ENCODE measurements around the gene ACTL10. TPM values are rescaled to one million over a fixed set of nuclear protein-coding genes. Genes with fewer than 3 reads are reported as not detected.

The ACTL10 gene
- polyA plus RNA-seq, 2 of the 4 experiments (the other 2 are of a cell fraction) = not detected

DNA sequence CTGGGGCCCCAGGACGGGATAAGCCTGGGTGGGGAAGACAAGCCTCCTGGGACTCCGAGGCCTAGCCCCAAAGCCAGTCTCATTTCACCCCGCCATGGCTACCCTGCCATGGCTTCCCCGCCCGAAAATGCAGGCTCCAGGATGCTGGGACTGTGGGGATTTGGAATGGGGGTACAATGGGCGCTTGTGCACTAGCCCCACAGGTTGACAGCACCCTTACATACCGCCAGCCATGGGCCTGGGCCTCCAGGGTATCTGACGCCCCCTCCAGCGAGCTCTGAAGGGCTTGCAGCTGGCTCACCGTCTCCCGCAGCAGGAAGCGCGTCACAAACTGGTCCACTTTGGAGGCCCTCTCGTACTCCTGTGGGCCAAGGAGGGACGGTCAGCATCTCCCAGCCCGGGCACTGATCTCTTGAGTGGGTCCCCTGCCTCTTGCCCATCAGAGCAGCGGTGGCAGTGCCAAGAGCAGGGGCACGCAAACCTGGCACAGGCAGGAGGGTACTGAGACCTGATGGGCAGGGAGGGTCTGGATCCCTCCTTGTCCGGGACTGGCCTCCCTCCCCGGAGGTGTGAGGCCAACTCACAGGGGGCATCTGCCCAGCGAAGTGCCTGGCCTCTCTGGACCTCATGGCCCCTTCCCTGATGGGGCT, 6.6 kb upstream of the ACTL10 start (continued):
- no peak for TF ChIP-seq ESRRA (IDR thresholded peaks at IDR 0.05; ENCODE audit: borderline replicate concordance, low read length)
- no peak for TF ChIP-seq CEBPB (IDR thresholded peaks at IDR 0.05)

DNA sequence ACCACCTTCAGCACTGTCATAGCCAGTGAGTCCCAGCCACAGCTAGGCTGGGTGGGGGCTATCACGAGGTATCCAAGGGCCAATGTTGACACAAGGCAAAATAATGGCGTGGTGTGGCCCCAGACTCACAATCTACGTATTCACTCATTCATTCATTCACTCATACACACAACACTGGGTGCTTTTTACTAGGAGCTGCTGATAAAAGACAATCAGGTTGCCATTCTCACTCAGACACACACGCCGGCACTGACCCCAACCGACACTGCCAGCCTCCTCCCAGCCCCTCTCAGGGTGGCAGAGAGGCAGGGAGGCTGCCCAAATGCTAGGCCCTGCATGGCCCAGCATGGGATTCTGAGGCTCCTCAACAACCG, 6.1 kb upstream of the ACTL10 start:
- H3K4me3 ChIP-seq = no peak overlapping the region
- H3K9me3 ChIP-seq = no peaks in the 10 kb centered on the region
- ChIA-PET CTCF (interaction anchor here (0.6 to 0.9 kb wide), 4 partner anchors 22 to 453 kb away, joined by 3 to 4 read pairs (median 3); no protein-coding TSS in a partner anchor), POLR2A (no interaction called here)
- ATAC-seq (no peak), DNase-seq (ENCODE audit: low read depth in 1 of 2, low spot score in 1 of 2) (no peak), FAIRE-seq (no peak)
- WGBS (ENCODE audit: missing lambda C conversion rate) = 86% methylated on average over 7 of the region's 7 CpGs
- no peak overlapping the region for H3K4me2 ChIP-seq
- no peak overlapping the region for H3K27ac ChIP-seq
- peaks cover 15% of the 10 kb centered on the region for H3K4me1 ChIP-seq
- TF ChIP-seq EP300 (IDR thresholded peaks at IDR 0.05) (no peak), RFX5 (IDR thresholded peaks at IDR 0.05) (no peak), RCOR1 (IDR thresholded peaks at IDR 0.05; ENCODE audit: low read depth, low read length) (no peak), ZC3H11A (IDR thresholded peaks at IDR 0.05) (no peak), POLR2A (IDR thresholded peaks at IDR 0.05; ENCODE audit: low read length) (no peak), CHD4 (IDR thresholded peaks at IDR 0.05; ENCODE audit: borderline replicate concordance) (no peak), JUN (IDR thresholded peaks at IDR 0.05) (no peak), SREBF2 (IDR thresholded peaks at IDR 0.05) (no peak), FOSB (CRISPR knock-in tag; IDR thresholded peaks at IDR 0.05) (no peak), TP53 (CRISPR knock-in tag; IDR thresholded peaks at IDR 0.05) (no peak), GATA3 (IDR thresholded peaks at IDR 0.05; ENCODE audit: borderline replicate concordance) (no peak), KDM5A (IDR thresholded peaks at IDR 0.05) (no peak), MYC (IDR thresholded peaks at IDR 0.05; ENCODE audit: borderline replicate concordance, low read length) (no peak), ZFP36 (IDR thresholded peaks at IDR 0.05; ENCODE audit: borderline replicate concordance, partially characterized antibody) (no peak)
- TF ChIP-seq, protein P1, sequence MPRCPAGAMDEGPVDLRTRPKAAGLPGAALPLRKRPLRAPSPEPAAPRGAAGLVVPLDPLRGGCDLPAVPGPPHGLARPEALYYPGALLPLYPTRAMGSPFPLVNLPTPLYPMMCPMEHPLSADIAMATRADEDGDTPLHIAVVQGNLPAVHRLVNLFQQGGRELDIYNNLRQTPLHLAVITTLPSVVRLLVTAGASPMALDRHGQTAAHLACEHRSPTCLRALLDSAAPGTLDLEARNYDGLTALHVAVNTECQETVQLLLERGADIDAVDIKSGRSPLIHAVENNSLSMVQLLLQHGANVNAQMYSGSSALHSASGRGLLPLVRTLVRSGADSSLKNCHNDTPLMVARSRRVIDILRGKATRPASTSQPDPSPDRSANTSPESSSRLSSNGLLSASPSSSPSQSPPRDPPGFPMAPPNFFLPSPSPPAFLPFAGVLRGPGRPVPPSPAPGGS (IDR thresholded peaks at IDR 0.05) = no peak
- TF ChIP-seq, protein P2, sequence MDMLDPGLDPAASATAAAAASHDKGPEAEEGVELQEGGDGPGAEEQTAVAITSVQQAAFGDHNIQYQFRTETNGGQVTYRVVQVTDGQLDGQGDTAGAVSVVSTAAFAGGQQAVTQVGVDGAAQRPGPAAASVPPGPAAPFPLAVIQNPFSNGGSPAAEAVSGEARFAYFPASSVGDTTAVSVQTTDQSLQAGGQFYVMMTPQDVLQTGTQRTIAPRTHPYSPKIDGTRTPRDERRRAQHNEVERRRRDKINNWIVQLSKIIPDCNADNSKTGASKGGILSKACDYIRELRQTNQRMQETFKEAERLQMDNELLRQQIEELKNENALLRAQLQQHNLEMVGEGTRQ (IDR thresholded peaks at IDR 0.05) = no peak

DNA sequence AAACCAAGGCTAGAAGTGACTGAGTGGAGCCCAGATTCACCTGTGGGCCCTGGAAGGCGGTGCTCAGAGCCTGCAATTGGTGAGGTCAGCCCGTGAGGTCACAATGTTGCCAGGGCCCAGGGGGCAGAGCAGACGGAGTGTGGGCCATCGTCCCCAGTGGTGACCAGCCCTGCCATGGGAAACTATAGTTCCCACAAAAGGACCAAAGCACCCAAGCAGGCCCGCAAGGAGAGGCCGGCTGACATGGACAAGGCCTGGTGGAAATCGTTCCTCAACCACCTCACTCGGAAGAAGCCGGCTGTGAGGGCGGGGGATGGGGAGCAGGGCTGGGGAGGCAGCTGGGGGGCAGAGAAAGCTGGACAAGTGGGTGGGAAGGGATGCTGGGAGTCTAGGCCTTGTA, 4.6 kb upstream of the ACTL10 start, which contains the start of gene C20orf144:
Gene C20orf144, plus strand, starts transcription at position 156 of the 400 bp plus-strand sequence. Its CDS starts 19 bp downstream, at position 175.
- FAIRE-seq (no peak), DNase-seq (ENCODE audit: low read depth in 1 of 2, low spot score in 1 of 2) (no peak), ATAC-seq (no peak)
- peak within 1 kb of the TSS; percentile 83 to 95 for H3K27ac ChIP-seq
- ChIA-PET POLR2A (no interaction called here), CTCF (interaction anchor here (1.0 to 3.3 kb wide), 5 partner anchors 10 to 69 kb away, joined by 3 to 28 read pairs (median 3); no protein-coding TSS in a partner anchor)
- H3K4me3 ChIP-seq = peak within 1 kb of the TSS; percentile 68
- peak within 1 kb of the TSS; percentile 99 for H3K4me2 ChIP-seq
- H3K9me3 ChIP-seq = no peaks in the 10 kb centered on the region
- peaks cover 15% of the 10 kb centered on the region for H3K4me1 ChIP-seq
- 96% methylated on average over 10 of the region's 10 CpGs for WGBS (ENCODE audit: missing lambda C conversion rate)
- TF ChIP-seq, protein P3, sequence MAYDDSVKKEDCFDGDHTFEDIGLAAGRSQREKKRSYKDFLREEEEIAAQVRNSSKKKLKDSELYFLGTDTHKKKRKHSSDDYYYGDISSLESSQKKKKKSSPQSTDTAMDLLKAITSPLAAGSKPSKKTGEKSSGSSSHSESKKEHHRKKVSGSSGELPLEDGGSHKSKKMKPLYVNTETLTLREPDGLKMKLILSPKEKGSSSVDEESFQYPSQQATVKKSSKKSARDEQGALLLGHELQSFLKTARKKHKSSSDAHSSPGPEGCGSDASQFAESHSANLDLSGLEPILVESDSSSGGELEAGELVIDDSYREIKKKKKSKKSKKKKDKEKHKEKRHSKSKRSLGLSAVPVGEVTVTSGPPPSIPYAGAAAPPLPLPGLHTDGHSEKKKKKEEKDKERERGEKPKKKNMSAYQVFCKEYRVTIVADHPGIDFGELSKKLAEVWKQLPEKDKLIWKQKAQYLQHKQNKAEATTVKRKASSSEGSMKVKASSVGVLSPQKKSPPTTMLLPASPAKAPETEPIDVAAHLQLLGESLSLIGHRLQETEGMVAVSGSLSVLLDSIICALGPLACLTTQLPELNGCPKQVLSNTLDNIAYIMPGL (CRISPR knock-in tag; IDR thresholded peaks at IDR 0.05; ENCODE audit: borderline replicate concordance) = no peak
- TF ChIP-seq RARB (CRISPR knock-in tag; IDR thresholded peaks at IDR 0.05) (no peak), TFCP2L1 (CRISPR knock-in tag; IDR thresholded peaks at IDR 0.05) (no peak), MYC (IDR thresholded peaks at IDR 0.05; ENCODE audit: borderline replicate concordance, low read length) (no peak), RNF2 (IDR thresholded peaks at IDR 0.05; ENCODE audit: borderline replicate concordance, low read depth) (no peak), GATA3 (IDR thresholded peaks at IDR 0.05; ENCODE audit: borderline replicate concordance) (no peak), JUNB (IDR thresholded peaks at IDR 0.05) (no peak), EP300 (IDR thresholded peaks at IDR 0.05) (no peak), MAZ (IDR thresholded peaks at IDR 0.05; ENCODE audit: borderline replicate concordance, low read depth, low read length) (no peak), EHF (CRISPR knock-in tag; IDR thresholded peaks at IDR 0.05) (no peak), CHD2 (IDR thresholded peaks at IDR 0.05; ENCODE audit: low read length, partially characterized antibody) (no peak), TP53 (CRISPR knock-in tag; IDR thresholded peaks at IDR 0.05) (no peak), FOSB (CRISPR knock-in tag; IDR thresholded peaks at IDR 0.05) (no peak), FOSL2 (IDR thresholded peaks at IDR 0.05) (no peak), FOSL2 (CRISPR knock-in tag; IDR thresholded peaks at IDR 0.05) (no peak)
- TF ChIP-seq, protein P4, sequence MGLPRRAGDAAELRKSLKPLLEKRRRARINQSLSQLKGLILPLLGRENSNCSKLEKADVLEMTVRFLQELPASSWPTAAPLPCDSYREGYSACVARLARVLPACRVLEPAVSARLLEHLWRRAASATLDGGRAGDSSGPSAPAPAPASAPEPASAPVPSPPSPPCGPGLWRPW (IDR thresholded peaks at IDR 0.05) = no peak
- TF ChIP-seq, protein P5, sequence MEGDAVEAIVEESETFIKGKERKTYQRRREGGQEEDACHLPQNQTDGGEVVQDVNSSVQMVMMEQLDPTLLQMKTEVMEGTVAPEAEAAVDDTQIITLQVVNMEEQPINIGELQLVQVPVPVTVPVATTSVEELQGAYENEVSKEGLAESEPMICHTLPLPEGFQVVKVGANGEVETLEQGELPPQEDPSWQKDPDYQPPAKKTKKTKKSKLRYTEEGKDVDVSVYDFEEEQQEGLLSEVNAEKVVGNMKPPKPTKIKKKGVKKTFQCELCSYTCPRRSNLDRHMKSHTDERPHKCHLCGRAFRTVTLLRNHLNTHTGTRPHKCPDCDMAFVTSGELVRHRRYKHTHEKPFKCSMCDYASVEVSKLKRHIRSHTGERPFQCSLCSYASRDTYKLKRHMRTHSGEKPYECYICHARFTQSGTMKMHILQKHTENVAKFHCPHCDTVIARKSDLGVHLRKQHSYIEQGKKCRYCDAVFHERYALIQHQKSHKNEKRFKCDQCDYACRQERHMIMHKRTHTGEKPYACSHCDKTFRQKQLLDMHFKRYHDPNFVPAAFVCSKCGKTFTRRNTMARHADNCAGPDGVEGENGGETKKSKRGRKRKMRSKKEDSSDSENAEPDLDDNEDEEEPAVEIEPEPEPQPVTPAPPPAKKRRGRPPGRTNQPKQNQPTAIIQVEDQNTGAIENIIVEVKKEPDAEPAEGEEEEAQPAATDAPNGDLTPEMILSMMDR (IDR thresholded peaks at IDR 0.05) = no peak
- TF ChIP-seq, protein P6, sequence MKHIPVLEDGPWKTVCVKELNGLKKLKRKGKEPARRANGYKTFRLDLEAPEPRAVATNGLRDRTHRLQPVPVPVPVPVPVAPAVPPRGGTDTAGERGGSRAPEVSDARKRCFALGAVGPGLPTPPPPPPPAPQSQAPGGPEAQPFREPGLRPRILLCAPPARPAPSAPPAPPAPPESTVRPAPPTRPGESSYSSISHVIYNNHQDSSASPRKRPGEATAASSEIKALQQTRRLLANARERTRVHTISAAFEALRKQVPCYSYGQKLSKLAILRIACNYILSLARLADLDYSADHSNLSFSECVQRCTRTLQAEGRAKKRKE (CRISPR knock-in tag; IDR thresholded peaks at IDR 0.05; ENCODE audit: low read depth) = no peak

Data from A549 (cell line).